IMR-90 (cell line): ENCODE results near the gene KRTAP10-7. TPM values are rescaled to one million over a fixed set of nuclear protein-coding genes. Genes with fewer than 3 reads are reported as not detected.

Source experiments
- ATAC-seq: fragments of 200-7000 bp; cut with Tn5 transposase; 2 replicates; pipeline ENCODE4 v1.9.1; 2020; ENCODE audit warnings: low read depth, mild to moderate bottlenecking, moderate library complexity
- BruUV-seq: library from RNA; stranded (reverse); fragments of 400-500 nt; replicated peaks from 2 replicates; lab custom pipeline; 2021; lab: Mats Ljungman, UMichigan
- CTCF ChIA-PET: fragments of 300-600 bp; formaldehyde crosslinking; extraction: SDS; loops from one replicate; lab custom pipeline; 2021; ENCODE audit warnings: antibody characterized with exemption; lab: Yijun Ruan, JAX
- POLR2A ChIA-PET: fragments of 300-600 bp; sonication (Branson Sonifier 250); formaldehyde crosslinking; loops from one replicate; lab custom pipeline; 2022; ENCODE audit warnings: antibody characterized with exemption; ENCODE audit not compliant: unreplicated experiment; lab: Charles Lee
- DNase-seq: peaks from one replicate; pipeline ENCODE4 v3.0.0; 2013
- H2AFZ ChIP-seq: replicated peaks from 2 replicates; pipeline ENCODE3; 2013; ENCODE audit warnings: low read length, mild to moderate bottlenecking; ENCODE audit not compliant: poor library complexity
- H2AK5ac ChIP-seq: 2 replicates; pipeline ENCODE4 v1.6.1; 2013; ENCODE audit warnings: low read depth, low read length, inconsistent platforms
- H2AK9ac ChIP-seq: replicated peaks from 2 replicates; pipeline ENCODE3; 2013; ENCODE audit warnings: mild to moderate bottlenecking, low read depth, low read length, moderate library complexity; ENCODE audit not compliant: poor library complexity
- H2BK120ac ChIP-seq: 2 replicates; pipeline ENCODE4 v1.6.1; 2013; ENCODE audit warnings: low read depth, low read length, inconsistent platforms
- H2BK15ac ChIP-seq: 3 replicates; pipeline ENCODE4 v1.6.1; 2013; ENCODE audit warnings: low read depth, low read length, inconsistent platforms
- H2BK20ac ChIP-seq: 2 replicates; pipeline ENCODE4 v1.6.1; 2013; ENCODE audit warnings: low read depth, mild to moderate bottlenecking, inconsistent platforms, low read length, moderate library complexity
- H2BK5ac ChIP-seq: 2 replicates; pipeline ENCODE4 v1.6.1; 2013; ENCODE audit warnings: mild to moderate bottlenecking, low read depth, low read length, inconsistent platforms; ENCODE audit not compliant: poor library complexity, severe bottlenecking
- H3K14ac ChIP-seq: replicated peaks from 2 replicates; pipeline ENCODE4 v1.6.1; 2013; ENCODE audit warnings: low read depth, low read length, inconsistent platforms
- H3K18ac ChIP-seq: 2 replicates; pipeline ENCODE4 v1.6.1; 2013; ENCODE audit warnings: low read depth, low read length, control low read depth
- H3K23ac ChIP-seq: 2 replicates; pipeline ENCODE4 v1.6.1; 2013; ENCODE audit warnings: low read depth, low read length, inconsistent platforms
- H3K27ac ChIP-seq: 2 replicates; pipeline ENCODE4 v1.5.1; 2013; ENCODE audit warnings: mild to moderate bottlenecking, control low read depth, low read length; ENCODE audit not compliant: insufficient read depth
- H3K27me3 ChIP-seq: 2 replicates; pipeline ENCODE4 v1.6.1; 2013; ENCODE audit warnings: low read length; ENCODE audit not compliant: control insufficient read depth, insufficient read depth
- H3K36me3 ChIP-seq: 2 replicates; pipeline ENCODE4 v1.6.1; 2013; ENCODE audit warnings: low read length, mixed read lengths; ENCODE audit not compliant: control insufficient read depth, insufficient read depth
- H3K4ac ChIP-seq: 2 replicates; pipeline ENCODE4 v1.6.1; 2013; ENCODE audit warnings: low read depth, low read length, inconsistent platforms
- H3K4me1 ChIP-seq: 2 replicates; pipeline ENCODE4 v1.6.1; 2013; ENCODE audit warnings: low read length, mixed read lengths; ENCODE audit not compliant: control insufficient read depth, insufficient read depth
- H3K4me2 ChIP-seq: 2 replicates; pipeline ENCODE4 v1.6.1; 2013; ENCODE audit warnings: low read depth, mild to moderate bottlenecking, control low read depth, low read length, moderate library complexity
- H3K4me3 ChIP-seq: 2 replicates; pipeline ENCODE4 v1.5.1; 2013; ENCODE audit warnings: low read depth, mild to moderate bottlenecking, control low read depth, low read length, moderate library complexity; ENCODE audit not compliant: insufficient read depth
- H3K56ac ChIP-seq: 2 replicates; pipeline ENCODE4 v1.6.1; 2013; ENCODE audit warnings: low read length, inconsistent platforms; ENCODE audit not compliant: insufficient read depth; ENCODE audit errors: extremely low read depth
- H3K79me1 ChIP-seq, 2 experiments: 2 replicates each; pipeline ENCODE4 v1.6.1; 2013; ENCODE audit warnings: low read length in 2 of 2, inconsistent platforms in 1 of 2, low read depth in 1 of 2
- H3K9ac ChIP-seq: 2 replicates; pipeline ENCODE4 v1.6.1; 2013; ENCODE audit warnings: low read depth, low read length, control low read depth
- H3K9me1 ChIP-seq: 2 replicates; pipeline ENCODE4 v1.6.1; 2013; ENCODE audit warnings: low read length, inconsistent platforms; ENCODE audit not compliant: insufficient read depth
- H3K9me3 ChIP-seq: 2 replicates; pipeline ENCODE4 v1.6.1; 2013; ENCODE audit warnings: low read length; ENCODE audit not compliant: control insufficient read depth, insufficient read depth
- H4K20me1 ChIP-seq: 2 replicates; pipeline ENCODE4 v1.6.1; 2013; ENCODE audit warnings: low read length, inconsistent platforms; ENCODE audit not compliant: insufficient read depth
- H4K5ac ChIP-seq: 2 replicates; pipeline ENCODE4 v1.6.1; 2013; ENCODE audit warnings: mild to moderate bottlenecking, low read depth, low read length, control low read depth
- H4K8ac ChIP-seq, 2 experiments: 2 replicates each; pipeline ENCODE4 v1.6.1; 2013; ENCODE audit warnings: low read depth in 2 of 2, low read length in 2 of 2, control low read depth in 1 of 2, inconsistent platforms in 1 of 2
- H4K91ac ChIP-seq: 2 replicates; pipeline ENCODE4 v1.6.1; 2013; ENCODE audit warnings: low read depth, low read length, inconsistent platforms; ENCODE audit not compliant: insufficient read depth
- CHD1 ChIP-seq: IDR thresholded peaks from 2 replicates; pipeline ENCODE4 v1.6.1; 2012; ENCODE audit warnings: low read depth, low read length, improper control_type of control experiment
- FOS ChIP-seq: fragments of 150-350 bp; IDR thresholded peaks from 2 replicates; pipeline ENCODE4 v1.6.1; 2016; ENCODE audit warnings: low read depth, low read length
- MAFK ChIP-seq: IDR thresholded peaks from 2 replicates; pipeline ENCODE4 v1.6.1; 2012; ENCODE audit warnings: low read depth, low read length, improper control_type of control experiment
- MXI1 ChIP-seq: IDR thresholded peaks from 2 replicates; pipeline ENCODE4 v1.6.1; 2012; ENCODE audit warnings: low read depth, mild to moderate bottlenecking, low read length, moderate library complexity, borderline replicate concordance
- POLR2A ChIP-seq: IDR thresholded peaks from 2 replicates; pipeline ENCODE4 v1.6.1; 2012; ENCODE audit warnings: mild to moderate bottlenecking, low read depth, low read length
- RFX5 ChIP-seq: IDR thresholded peaks from 2 replicates; pipeline ENCODE4 v1.8.0; 2012; ENCODE audit warnings: low read depth, mild to moderate bottlenecking, low read length, moderate library complexity
- USF2 ChIP-seq: fragments of 150-350 bp; IDR thresholded peaks from 2 replicates; pipeline ENCODE4 v1.6.1; 2017; ENCODE audit warnings: mild to moderate bottlenecking, antibody characterized with exemption, low read length, low read depth
- WGBS, 2 experiments: methylation state at CpG; one replicate each; pipeline versions ENCODE4 v1.1.5 to v1.1.7; 2013; ENCODE audit warnings: missing lambda C conversion rate in 2 of 2; ENCODE audit not compliant: insufficient read length in 1 of 2; ENCODE audit errors: extremely low coverage in 2 of 2; 5-methylcytosine and 5-hydroxymethylcytosine counted together
- dilution Hi-C: fragments of 300-500 bp; cut with HindIII; formaldehyde crosslinking; loops from one replicate; pipeline ENCODE4 v1.14.3; 2018; ENCODE audit warnings: low sequenced_read_pairs; ENCODE audit not compliant: unreplicated experiment
- in situ Hi-C: fragments of 300-500 bp; cut with MboI; formaldehyde crosslinking; loops from 3 replicates; pipeline ENCODE4 v1.14.3; 2019; ENCODE audit warnings: low sequenced_read_pairs, inconsistent platforms, mixed read lengths
- intact Hi-C: fragments of 100-400 bp; cut with micrococcal nuclease; formaldehyde crosslinking; loops from 2 replicates; pipeline ENCODE4 v1.10.0; 2022
- polyA plus RNA-seq, 3 experiments: library from polyadenylated mRNA; depleted of rRNA; stranded (reverse); fragments of >200 nt; gene quantifications; 2 replicates each; pipeline ENCODE4 v1.2.3, GENCODE V29; 2012; ENCODE audit warnings: low replicate concordance in 1 of 3
- total RNA-seq: library from RNA; depleted of rRNA; stranded (reverse); fragments of >200 nt; gene quantifications from 2 replicates; pipeline ENCODE4 v1.2.3, GENCODE V29; 2012
- TF ChIP-seq, protein P1 (sequence below): conservative IDR thresholded peaks from 2 replicates; pipeline ENCODE4 v1.5.1; 2012; ENCODE audit warnings: mild to moderate bottlenecking, low read depth, low read length, improper control_type of control experiment

KRTAP10-7 gene
- total and polyA plus RNA-seq, 2 of the 4 experiments (the other 2 are of a cell fraction) = not detected

DNA sequence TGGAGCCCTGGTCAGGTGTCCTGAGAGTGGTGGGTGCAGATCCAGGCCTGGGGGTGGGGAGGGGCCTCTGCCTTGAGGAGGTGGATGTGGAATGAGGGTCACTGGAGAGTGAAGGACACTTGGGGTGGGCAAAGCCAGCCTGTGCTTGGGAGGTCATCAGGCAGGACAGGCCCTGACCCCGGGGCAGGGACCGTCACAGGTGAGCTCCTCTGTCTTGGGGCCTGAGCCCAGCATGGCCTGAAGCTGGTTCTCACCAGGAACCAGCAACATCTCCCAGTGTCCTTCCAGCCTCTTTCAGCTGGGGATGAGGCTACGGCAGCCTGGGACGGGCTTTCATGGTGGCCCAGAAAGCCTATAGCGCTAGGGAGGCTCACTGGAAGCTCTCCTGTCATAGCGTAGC is 48.3 kb upstream of the KRTAP10-7 start:
- Histone ChIP-seq H2AK5ac (no peak overlapping the region), H2AK9ac (no peak overlapping the region), H4K20me1 (no peaks in the 10 kb centered on the region), H3K4me3 (no peak overlapping the region), H3K9me3 (peaks cover 2% of the 10 kb centered on the region; the same call in 1 of the 2 replicates), H3K79me1 (no peaks in the 10 kb centered on the region), H3K9ac (no peak overlapping the region), H2BK120ac (no peak overlapping the region), H4K5ac (no peak overlapping the region), H3K4me1 (no peaks in the 10 kb centered on the region), H3K4ac (no peak overlapping the region), H4K91ac (no peak overlapping the region), H3K27me3 (peaks cover 20% of the 10 kb centered on the region), H2BK20ac (no peak overlapping the region), H3K27ac (no peak overlapping the region), H3K9me1 (no peaks in the 10 kb centered on the region), H3K18ac (no peak overlapping the region), H3K56ac (no peak overlapping the region), H2BK5ac (no peak overlapping the region), H3K4me2 (no peak overlapping the region), H4K8ac (no peak overlapping the region), H3K36me3 (no peaks in the 10 kb centered on the region), H3K23ac (no peak overlapping the region), H2AFZ (no peak overlapping the region), H2BK15ac (no peak overlapping the region), H3K14ac (no peak overlapping the region)
- dilution Hi-C loops (no loop called here), intact Hi-C loops (no loop called here), in situ Hi-C loops (no loop called here)
- ChIA-PET CTCF (no interaction called here), POLR2A (no interaction called here)
- BruUV-seq = no TSS peak
- 61% methylated on average over 3 of the region's 6 CpGs; no CpG with 5 or more reads in 1 of the 2 experiments for WGBS, 2 experiments
- ATAC-seq (no peak), DNase-seq (no peak)
- TF ChIP-seq RFX5 (no peak), MXI1 (no peak), MAFK (no peak), USF2 (no peak), FOS (no peak), POLR2A (no peak), CHD1 (no peak)
- TF ChIP-seq, protein P1, sequence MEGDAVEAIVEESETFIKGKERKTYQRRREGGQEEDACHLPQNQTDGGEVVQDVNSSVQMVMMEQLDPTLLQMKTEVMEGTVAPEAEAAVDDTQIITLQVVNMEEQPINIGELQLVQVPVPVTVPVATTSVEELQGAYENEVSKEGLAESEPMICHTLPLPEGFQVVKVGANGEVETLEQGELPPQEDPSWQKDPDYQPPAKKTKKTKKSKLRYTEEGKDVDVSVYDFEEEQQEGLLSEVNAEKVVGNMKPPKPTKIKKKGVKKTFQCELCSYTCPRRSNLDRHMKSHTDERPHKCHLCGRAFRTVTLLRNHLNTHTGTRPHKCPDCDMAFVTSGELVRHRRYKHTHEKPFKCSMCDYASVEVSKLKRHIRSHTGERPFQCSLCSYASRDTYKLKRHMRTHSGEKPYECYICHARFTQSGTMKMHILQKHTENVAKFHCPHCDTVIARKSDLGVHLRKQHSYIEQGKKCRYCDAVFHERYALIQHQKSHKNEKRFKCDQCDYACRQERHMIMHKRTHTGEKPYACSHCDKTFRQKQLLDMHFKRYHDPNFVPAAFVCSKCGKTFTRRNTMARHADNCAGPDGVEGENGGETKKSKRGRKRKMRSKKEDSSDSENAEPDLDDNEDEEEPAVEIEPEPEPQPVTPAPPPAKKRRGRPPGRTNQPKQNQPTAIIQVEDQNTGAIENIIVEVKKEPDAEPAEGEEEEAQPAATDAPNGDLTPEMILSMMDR = no peak
